HG03108 (cell line): ENCODE measurements around the gene PTPRZ1.

Source experiments
- ATAC-seq: cut with Tn5 transposase; IDR thresholded peaks from one replicate; pipeline ENCODE4 v1.9.1; 2021; ENCODE audit warnings: moderate library complexity; ENCODE audit not compliant: unreplicated experiment

Gene PTPRZ1

DNA sequence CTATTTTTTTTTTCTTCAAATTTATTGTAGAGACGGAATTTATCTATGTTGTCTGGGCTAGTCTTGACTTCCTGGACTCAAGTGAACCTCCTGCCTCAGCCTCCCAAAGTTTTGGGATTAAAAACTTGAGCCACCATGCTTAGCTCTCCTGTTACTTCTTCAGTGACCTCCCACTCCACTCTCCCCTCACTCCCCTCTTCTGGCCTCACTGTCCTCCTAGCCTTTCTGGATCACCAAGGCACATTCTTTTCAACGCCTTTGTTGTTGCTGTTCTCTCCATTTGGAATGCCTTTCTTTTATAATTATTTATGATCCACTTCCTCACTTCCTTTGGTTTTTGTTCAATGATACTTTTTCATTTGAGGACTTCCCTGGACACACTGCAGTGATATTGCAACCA lies 17.9 kb downstream of the PTPRZ1 start:
- ATAC-seq, result no peak

GRCh38 chr7:121891731-121892130 lies 18.8 kb downstream of the PTPRZ1 start:
- no peak for ATAC-seq

- no peak for ATAC-seq
These were observed 28.1 kb downstream of the PTPRZ1 start for GRCh38 chr7:121901026-121901425.

DNA sequence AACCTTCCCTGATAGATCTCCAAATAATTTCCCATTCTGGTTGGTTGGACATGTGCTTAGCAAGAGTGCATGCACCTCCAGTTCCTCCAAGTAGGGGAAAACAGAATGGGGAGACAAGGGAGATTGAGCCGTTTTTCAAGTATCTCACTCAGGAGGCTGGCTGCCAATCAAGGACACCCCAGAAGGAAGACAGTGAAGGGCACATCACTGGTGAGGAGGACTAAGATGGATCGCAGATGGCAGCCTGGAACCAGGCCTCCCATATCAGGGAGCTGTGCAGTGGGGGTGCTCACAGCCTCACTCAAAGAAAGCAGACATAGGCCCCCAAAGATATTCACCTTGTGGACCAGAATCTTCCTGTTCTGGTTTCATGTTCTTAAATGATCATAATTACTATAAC lies 31.2 kb downstream of the PTPRZ1 start:
- ATAC-seq, result no peak

GRCh38 chr7:121908042-121908441 lies 35.1 kb downstream of the PTPRZ1 start:
- no peak for ATAC-seq

DNA sequence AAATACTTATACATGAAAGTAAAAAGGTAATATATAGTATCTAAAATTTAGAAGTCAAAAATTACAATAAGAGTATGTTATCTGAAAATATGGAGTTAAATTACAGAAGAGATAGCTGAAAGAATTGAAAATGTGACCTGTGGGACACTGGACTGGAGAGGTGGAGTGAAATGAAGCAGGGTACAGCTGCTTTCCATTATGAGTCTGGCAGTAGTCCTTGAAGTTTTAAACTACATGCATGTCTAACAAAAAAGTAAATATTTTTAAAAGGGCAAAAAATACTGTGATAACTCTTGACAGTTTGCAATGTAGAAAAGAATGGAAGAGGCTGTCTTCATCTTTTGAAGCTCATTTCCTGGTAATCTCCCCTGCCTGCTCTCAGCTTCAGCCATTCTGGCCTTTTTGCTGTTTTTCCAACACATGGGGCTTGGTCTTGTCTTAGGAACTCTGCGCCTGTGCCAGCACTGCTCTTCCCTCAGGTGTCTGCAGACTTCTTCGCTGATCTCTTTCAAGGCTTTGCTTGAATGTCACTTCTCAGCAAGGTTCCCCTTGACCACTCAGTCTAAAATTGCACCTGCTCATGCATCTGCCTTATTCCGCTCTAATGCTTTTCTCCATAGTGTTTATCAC lies 36.9 kb downstream of the PTPRZ1 start:
- no peak for ATAC-seq

DNA sequence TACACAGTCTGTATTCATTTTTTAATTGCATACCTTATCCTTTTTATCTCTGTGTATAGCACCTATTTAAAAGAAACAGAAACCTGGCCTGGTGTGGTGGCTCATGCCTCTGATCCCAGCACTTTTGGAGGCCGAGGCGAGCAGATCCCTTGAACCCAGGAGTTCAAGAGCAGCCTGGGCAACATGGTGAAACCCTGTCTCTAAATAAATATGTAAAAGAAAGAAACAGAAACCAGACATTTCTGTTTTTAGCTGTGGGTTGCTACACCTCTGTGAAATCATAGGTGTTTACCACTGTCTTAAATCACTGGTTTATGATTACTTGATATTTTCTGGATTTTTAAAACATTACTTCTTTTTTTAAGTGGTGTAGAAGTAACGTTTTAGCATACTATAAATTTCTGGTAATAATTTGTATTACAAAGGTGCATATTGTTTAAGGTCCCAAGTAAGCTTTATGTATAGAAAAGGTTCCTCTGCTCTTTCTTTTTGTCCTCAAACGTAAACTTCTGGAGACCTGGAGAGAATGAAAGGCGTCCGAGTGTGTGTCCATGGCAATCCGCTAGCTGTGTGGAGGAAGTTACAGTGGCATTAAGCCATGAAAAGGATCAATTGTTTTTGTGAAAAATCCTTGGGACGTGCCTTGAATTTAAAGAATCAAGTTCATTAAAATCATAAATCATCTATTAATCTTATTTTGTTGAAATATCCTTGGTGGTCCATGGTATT lies 41.1 kb downstream of the PTPRZ1 start:
- ATAC-seq, result no peak

- no peak for ATAC-seq
These were observed 41.8 kb downstream of the PTPRZ1 start for GRCh38 chr7:121914676-121915279.

DNA sequence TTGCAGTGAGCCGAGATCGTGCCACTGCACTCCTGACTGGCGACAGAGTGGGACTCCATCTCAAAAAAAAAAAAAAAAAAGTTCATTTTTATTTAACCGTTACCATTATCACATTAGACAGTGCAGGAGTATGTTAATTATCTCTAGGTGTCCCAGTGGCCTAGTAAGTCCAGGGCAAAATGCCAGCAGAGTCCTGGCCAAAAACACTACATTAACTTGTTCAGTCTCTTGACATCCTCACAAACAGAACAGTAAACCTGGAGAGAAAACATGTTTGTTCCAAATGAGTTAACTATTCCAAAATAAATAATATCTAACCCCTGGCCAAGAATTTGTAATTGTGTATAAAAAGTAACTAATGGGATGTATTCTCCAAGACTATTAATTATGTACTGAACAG lies 43.2 kb downstream of the PTPRZ1 start:
- no peak for ATAC-seq

- ATAC-seq, result no peak
These were observed 47.0 kb downstream of the PTPRZ1 start for GRCh38 chr7:121919986-121920385.

GRCh38 chr7:121924269-121925186 lies 51.6 kb downstream of the PTPRZ1 start:
- ATAC-seq, result no peak

DNA sequence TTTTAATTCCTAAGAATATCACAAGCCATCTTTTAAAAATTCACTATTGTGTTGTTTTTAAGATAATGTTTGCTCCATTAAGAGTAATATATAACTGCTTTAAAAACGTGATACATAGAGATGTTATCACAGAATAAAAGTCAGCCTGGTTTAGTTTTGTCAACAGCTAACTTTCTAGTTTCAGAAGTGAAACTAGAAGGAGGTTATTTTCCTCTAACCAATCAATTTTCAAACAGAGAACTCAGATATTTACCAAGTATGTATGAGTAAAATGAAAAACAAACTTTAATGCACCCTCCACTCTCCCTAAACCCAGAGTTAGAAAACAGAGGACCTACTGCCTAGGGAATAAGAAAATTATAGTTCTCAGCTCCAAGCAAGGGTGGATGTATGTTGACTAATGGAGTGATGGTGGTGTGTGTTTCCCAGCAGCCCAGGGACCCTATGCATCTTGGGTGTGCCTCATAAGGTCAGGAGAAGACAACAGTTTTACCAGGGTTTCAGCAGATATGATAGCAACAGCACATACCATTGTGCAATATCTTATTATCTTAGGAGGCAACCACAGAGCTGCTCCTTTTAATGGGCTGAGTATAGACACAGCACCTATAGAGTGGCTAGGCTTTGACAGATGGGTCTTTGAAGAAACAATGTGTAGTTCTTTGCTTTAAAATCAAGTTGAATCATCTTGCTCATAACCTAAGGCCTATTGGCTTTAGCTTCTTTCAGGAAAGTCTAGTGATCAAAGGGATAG lies 58.4 kb downstream of the PTPRZ1 start:
- ATAC-seq, result no peak

DNA sequence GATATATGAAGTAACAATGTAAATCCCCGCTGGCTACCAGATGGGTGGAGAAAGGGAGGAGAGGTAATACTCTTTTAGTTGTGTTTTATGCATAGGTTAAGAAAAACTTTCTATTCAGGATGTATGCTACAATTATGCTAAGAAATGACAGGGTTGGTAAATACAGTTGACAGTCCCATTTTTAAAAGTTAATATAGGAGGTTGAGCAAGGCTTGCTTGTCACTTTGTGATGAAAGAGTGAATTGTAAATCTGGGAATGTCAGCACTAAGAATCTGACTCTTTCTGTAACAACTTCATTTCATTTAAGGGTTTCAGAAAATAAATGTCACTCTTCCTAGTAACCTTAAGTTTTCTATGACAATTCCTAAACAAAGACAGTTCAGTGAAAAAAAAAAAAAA lies 59.8 kb downstream of the PTPRZ1 start:
- ATAC-seq, result no peak

DNA sequence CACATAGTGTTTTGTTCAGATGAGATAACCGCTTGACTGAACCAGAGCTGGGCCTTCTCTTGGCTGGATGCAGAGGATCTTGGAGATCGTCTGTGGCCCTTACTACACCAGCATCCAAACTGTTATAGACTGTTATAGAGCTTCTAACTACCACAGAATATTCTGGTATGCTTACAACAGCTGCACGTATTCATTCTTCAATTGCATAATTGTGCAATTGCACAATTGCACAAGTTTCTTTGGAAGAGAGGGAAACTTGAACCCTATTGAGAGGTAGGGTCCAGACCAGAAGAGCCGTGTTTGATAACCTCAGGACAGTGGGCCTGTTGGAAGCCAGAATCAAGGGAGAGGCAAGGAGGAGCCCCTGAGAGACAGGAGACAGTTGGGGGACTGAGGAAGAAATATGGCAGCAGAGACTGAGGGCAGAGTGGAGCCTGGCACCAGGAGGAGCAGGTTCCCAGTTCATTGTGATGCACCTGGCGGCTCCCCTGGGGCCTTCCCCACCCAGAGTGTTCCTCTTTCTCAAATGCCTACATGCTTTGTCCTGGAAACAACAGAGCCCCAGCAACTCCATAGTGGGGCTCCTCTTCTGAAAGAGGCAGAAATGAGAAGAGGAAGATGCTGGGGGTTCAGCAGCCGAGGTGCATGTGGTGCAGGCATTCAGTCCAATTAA lies 64.1 kb downstream of the PTPRZ1 start:
- no peak for ATAC-seq

GRCh38 chr7:121938429-121938996 lies 65.6 kb downstream of the PTPRZ1 start:
- ATAC-seq, result no peak

- no peak for ATAC-seq
These were observed 68.0 kb downstream of the PTPRZ1 start for GRCh38 chr7:121940918-121941317.

DNA sequence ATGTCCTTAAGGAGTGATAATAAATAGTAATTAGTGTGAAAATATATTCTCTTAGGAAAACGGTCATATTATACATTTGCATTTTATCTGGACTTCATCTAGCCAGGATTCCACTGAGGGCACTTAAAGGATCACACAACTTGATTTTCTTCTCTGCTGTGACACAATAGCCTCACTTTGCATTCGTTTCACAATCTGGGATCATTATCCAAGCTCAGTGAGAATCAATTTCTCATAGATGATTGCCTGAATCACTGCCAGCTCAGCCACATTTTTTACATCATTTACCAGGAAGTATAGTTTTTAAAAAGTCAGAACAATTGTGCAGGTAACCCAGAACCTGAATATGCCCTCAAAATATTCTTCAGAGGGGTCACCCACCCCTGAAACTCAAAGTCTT lies 68.9 kb downstream of the PTPRZ1 start:
- ATAC-seq, result no peak

DNA sequence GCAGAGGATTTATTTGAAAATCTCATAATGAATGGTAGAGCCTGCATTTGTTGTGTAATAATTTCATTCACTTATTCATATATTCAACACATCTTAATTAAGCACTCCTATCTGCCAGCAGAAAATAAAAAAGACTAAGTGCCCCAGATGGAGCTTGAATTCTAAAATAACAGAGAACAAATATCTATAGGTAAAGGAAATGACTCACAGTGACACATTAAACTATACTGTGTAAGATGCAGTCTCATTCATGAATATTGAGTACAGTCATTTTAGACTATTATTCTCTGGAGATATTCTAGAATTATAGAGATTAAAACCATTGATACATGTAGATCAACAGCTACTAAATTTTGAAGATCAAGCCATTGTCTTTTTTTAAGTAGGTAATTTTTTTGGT lies 72.1 kb downstream of the PTPRZ1 start:
- no peak for ATAC-seq

DNA sequence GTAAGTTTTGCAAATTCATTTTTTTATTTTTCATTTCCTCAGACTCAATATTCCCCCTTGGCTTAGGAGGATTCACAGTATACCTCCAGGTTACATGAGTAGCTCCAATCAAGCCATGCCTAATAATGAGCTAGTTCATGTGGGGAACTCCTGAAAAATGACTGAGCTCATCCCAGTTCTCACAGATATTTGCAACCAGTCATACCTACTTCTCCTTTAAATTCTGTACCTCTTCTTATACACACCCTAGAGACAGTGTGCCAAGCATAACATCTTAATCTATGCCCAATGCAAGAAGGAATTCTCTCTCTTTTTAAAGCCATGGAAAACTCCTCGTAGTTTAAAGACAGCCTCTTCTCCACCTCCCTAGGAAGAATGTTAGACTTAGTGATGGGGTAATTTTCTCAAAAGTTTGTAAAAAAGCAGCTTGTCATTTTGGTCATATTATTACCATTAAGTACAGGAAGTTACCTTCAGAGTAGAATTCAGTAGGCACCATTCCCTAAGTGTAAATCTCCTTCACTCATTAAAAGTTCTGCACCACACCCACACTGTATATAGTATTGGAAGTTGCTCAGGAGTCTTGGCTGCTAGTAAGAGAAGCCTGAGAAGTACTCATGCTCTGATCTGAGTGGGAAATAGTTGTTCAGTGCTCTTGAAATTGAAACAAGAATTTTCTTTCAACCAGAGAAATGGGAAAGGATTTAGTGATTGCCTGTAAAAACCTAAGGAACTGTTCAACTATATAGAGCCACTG lies 72.7 kb downstream of the PTPRZ1 start:
- no peak for ATAC-seq
